DMS114 treated with DMSO at 0.1 percent for 48 hours (cell line): Measurements from ENCODE around the gene STK10.

Experiments used
- DNase-seq: peaks from one replicate; lab custom pipeline; 2025; ENCODE audit not compliant: unreplicated experiment; lab: John Stamatoyannopoulos, UW

STK10 gene

DNA sequence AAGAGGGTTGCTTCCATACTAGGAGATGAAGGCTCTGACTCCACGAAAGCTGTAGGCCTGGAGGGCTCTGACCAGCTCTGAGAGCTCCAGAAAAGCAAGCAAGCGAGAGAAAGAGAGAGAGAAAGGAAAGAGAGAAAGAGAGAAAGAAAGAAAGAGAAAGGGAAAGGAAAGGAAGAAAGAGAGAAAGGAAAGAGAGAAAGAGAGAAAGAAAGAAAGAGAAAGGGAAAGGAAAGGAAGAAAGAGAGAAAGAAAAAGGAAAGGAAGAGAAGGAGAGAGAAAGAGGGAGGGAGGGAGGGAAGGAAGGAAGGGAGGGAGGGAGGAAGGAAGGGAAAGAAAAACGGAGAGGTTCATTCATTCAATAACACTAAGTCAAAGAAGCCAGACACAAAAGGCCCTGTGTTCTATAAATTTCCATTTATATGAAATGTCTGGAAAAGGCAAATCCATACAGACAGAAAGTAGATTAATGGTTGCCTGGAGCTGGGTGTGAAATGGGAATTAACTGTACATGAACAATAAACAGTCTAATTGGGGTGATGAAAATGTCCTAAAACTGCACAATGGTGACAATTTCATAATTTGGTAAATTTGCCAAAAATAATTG is 1.8 kb upstream of the STK10 start:
- DNase-seq: no peak

DNA sequence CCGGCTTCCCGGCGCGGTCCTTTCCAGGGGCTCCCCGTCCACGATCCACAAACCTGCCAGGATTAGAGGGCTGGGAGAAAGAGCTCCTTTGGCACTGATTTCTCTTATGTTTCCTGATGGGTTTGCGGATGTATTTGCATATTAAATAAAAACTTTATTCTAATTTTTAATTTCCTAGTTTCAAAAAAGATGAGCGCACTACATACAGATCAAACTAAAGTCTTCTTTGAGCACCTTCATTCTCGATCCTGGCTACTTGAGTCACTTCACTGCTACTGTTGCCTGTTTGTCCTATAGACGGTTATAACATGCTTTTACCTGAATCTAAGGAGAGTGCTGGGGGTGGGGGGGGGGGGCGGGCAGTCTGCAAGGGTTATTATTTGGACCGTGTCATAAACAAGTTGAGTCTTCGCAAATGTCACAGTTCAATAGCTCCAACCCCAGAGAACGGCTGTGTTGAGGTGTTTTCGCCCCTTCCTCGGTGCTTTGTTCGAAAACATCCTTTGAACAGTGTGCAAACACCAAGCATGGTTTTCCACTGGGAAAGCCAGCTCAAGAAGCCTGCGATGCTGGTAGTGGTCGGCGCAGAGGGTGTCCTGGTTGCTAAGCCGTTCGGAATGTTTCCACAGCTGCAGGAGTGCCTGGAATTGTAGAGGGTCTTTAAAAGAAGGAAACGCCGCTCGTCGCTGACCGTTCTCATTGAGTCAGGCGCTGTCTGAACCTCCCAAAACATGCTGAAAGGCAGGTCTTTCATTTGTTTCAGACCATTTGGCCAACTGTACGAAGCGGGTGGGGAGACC is 1.1 kb upstream of the STK10 start:
- DNase-seq: peak; percentile 14

DNA sequence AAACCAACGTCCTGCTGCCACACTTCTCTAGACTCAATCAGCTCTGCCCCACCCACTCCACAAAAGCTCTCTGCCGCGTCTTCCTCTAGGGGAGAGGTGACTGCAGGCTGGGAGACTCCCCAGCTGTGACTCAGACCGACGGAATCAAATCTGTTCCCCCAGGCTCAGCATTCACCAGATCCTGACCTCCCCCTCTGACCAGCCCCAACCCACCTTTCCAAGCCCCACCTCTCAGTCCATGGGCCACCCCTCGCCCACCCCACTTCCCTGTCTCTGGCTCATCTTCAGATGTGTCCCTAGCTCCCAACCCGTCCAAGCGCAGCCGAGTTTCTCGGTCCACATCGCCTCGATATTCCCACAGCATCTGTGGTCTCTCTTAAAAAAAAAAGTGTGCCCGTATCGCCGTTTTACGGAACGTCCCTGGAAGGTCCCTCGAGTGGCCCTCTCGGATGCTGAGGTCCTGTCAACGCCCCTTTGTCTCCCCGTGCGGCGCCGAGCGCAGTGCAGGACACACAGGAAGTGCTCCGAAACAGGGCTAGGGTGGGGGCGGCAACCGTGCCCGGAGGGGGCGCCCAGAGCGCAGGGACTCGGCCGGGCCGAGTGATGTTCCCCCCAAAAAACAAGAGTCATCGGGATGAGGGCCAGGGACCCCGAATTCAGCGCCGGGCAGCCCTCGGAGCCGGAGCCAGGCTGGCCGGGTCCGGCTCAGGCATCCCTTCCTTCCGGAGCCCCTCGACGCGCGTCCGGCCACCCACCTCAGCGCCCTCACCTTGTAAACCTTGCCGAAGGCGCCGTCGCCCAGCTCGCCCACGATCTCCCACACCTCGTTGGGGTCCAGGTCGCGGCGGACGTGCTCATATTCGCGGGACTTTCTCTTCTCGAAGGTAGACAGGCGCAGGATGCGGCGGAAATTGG is 649 bp downstream of the STK10 start:
- peak; percentile 33 for DNase-seq

DNA sequence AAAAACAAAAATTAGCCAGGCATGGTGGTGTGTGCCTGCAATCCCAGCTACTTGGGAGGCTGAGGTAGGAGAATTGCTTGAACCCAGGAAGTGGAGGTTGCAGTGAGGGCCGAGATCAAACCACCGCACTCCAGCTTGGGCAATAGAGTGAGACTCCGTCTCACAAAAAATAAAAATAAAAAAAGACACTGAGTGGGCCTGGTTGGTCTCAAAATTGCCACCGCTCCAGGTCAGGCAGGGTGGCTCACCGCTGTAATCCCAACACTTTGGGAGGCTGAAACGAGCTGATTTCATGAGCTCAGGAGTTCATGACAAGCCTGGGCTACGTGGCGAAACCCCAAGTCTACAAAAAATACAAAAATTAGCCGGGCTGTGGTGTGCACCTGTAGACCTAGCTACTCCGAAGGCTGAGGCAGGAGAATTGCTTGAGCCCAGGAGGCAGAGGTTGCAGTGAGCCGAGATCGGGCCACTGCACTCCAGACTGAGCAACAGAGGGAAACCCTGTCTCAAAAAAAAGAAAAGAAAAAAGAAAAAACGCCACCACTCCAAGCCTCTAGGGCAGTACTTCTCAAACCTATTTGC is 1.8 kb downstream of the STK10 start:
- DNase-seq: no peak

DNA sequence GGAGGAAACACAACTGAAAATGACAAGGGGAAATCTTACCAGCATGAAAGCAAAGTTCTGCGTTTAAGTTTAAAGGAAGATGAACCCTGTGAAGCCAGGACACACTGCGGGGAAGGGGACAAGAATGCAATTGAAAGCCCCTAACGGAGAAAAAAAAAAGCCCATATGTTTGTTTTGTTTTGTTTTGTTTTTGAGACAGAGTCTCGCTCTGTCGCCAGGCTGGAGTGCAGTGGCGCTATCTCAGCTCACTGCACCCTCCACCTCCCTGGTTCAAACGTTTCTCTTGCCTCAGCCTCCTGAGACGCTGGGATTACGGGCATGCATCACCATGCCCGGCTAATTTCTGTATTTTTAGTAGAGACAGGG is 2.9 kb downstream of the STK10 start:
- DNase-seq: no peak

DNA sequence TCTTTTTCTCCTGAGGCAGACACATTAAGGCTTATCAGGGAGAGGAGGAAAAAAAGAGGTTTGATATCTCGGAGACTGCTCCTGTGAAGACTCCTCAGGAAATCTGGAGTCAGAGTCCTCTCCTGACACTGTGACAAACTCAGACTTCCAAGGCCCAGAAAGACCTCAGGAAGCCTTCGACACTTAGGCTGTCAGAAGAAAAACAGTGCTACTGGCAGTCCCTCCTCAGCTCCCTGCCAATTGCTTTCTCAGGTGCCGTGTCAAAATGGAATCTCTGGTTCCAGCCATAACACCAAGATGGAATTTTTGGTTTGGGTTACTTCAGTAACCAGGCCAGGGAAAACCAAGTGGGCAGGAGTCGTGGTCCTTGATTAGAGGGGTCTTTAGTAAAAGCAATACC is 4.1 kb downstream of the STK10 start:
- DNase-seq: no peak

DNA sequence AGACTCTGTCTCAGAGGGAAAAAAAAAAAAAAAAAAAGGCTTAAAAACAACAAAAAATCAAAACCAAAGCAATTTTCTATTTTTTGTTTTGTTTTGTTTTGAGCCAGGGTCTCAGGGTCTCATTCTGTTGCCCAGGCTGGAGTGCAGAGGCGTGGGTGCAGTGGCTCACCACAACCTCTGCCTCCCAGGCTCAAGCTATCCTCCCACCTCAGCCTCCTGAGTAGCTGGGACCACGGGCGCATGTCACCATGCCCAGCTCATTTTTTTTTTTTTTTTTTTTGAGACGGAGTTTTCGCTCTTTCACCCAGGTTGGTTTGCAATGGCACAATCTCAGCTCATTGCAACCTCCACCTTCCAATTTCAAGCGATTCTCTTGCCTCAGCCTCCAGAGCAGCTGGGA is 5.7 kb downstream of the STK10 start:
- DNase-seq: no peak

DNA sequence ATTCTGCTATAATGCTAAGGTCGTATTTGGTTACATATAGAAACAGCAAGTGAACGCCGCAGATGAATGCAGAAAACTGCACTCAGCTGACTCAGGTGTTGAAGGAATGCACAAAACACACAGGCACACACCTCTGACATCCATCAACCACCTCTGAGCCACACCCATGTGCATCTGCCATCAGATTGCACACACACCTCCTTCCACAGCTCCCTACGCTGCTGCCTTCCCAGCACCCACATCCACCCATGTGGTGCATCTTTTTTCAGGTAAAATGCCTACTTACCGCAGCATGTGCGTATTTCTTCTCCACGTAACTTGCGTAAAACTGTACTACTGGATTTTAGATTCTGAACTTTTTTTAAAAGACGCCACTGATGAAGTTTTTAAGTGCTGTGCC is 7.1 kb downstream of the STK10 start:
- no peak for DNase-seq

DNA sequence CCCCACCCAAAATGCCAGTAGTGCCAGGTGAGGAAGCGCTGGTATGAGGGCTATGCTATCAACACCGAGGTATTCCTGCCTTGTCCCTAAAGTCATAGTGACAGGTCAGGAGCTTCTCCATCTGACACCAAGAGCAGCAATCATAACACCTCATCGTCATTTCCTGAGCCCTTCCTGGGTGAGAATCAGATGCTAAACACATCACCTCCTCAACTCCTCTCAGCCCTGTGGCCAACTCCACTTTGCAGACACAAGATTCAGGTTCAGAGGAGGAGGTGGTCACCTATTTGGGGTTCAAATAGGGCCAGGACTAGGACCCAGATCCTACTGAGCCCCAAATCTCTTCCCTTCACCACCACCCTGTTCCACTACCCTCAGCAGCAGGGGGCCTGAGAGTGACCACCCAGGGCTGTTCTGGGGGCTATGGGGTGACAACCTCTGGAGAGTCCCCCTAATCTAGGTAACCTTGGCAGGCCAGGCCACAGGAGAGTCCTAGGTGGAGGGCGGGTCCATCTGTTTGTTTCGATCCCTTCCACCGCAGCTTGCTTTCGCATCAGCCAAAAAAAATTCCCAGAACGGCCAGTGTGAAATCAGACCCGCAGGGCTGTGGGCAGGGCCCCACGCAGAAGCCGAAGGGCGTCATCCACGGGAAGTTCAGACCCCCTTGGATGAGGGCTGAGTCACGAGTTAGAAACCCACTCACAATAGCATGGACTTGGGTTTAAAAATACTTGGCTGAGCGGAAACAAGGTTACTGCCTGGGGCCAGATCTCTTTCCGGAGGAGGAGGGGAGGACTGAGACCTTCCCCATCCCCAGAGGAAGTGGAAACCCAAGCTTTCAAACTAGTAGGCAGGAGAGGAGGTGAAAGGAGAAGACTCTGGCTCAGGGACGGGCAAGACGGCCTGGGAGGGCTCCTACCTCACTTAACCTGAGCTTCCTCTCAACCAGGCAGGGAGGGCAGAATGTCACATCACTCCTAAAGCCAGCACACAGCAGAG is 8.7 kb downstream of the STK10 start:
- DNase-seq: no peak

DNA sequence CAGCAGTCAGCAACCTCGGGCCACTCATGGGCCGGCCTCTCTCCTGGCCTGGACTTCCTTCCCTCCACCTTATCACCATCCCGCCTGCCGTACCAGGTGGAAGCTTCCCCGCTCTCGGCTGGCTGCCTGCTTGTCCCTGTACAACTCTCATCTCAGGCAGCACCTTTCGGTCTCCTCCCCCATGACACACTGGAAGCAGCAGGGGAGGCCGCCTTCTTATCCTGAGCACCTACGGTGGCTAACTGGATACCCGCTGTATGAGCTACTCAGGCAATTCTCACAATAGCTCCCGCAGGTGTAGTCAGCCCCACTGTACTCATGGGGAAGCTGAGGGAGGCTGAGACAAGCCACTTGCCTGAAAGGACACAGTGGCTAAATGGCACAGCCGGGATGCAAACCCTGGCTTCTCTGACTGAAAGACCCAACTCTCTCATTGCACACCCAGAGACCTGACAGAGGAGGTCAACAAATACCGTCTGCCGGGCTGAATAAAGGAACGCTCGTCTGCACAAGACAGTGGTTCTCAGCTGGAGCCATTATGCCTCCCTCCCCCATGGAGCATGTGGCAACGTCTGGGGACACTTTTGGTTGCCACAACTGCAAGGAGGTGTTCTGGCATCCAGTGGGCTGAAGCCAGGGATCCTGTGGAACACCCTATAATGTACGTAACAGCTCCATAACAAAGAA is 9.6 kb downstream of the STK10 start:
- DNase-seq: no peak

DNA sequence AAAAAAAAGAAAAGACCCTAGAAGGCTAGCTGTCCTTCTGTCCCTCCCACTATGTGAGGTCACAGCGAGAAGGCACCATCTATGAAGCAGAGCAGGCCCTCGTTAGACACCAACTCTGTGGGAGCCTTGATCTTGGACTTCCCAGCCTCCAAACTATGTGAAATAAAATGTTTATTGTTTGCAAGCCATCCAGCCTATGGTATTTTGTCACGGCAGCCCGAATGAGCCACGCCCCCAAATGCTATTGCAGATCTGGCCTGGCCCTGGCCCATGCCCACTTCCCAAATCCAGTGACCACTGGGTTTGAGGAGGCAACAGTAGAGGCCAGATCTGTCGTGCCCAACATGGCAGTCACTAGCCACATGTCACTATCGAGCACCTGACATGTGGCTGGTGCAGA is 10.8 kb downstream of the STK10 start:
- no peak for DNase-seq

DNA sequence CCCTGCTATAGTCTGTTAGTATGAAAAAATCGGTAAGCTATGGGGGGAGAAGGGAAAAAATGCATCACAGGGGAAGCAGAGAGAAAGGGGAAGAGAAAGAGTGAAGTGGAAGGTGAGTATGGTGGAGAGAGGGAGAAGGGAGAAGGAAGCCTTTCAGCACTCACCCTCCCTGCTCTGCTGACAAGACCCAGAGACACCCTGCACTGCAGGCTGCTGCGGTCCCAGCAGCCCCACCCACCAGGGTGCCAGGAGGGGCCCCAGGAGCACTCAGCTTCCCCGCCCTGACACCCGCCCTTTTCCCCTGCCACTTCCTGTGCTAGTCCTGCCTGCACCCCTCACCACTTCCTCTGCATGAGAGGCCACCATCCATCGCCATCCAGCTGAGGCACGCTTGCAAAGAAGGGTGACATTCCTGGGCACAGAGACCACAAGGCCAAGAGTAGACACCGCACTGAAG is 12.7 kb downstream of the STK10 start:
- DNase-seq: no peak

DNA sequence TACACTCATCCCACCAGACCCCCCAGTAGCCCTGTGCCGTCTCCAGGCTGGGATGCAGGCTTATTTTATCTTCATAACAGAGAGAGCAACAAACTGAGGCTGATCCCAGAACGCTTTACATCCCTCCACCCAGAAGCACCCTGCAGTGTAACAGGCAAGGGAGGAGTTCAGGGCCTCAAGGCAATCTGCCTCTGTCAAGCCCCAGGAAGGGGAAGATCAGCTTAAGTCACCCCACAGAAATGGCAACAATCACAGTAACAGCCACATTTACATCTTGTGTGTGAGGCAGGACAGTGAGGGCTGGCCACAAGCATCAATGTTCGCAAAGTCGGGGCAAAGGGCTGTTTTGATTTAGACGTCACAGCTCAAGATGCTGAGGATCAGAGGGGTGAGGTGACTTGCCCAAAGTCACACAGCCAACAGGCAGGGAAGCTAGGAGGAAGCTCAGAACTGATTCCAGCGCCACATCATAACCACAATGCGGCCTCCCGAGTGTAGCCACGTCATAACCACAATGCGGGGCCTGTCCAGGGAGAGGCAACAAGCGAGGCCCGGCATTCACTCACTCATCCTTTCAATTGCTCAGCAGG is 14.4 kb downstream of the STK10 start:
- no peak for DNase-seq

DNA sequence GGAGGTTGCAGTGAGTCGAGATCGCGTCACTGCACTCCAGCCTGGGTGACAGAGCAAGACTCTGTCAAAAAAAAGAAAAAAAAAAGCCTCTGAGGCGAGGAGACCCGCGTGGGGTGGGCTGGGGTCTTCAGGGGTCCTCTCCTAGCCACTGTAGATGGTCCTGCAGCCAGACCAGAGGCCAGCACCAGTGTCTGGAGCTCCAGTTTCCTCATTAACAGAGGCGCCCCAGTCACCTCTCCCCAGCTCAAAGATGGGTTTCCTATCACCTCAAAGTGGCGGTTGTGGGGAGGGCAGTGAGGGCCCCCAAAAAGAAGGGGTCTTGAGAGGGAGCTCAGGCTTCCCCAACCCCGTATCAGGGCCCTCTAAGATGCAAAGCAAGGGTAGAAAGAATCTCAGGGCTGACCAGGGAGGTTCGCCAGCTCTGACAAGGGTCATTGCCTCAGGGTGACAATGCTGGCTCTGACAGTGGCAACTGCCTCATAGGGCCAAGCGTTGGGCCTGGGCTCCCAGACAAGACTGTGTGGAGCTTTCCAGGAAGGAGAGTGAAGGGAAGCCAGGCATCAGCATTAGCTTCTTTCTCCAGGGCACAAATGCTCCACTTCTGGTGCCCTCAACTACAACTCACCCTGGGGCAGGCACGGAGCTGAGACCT is 15.0 kb downstream of the STK10 start:
- no peak for DNase-seq

DNA sequence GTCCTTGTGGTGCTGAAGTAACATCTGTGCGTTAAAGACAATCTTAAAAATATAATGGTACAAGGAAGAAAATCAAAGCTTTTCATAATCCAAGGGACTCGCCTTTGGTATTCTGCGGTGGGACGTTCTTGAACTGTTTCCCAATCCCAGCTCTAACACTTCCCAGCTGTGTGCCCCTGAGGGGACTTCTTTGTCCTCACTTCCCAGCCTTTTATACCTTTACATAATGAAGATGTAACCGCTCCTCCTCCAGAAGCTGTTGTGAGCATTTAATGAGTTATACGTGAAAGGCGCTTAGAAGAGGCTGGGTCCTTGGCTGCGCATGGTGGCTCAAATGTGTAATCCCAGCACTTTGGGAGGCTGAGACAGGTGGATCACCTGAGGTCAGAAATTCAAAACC is 16.9 kb downstream of the STK10 start:
- DNase-seq: no peak

DNA sequence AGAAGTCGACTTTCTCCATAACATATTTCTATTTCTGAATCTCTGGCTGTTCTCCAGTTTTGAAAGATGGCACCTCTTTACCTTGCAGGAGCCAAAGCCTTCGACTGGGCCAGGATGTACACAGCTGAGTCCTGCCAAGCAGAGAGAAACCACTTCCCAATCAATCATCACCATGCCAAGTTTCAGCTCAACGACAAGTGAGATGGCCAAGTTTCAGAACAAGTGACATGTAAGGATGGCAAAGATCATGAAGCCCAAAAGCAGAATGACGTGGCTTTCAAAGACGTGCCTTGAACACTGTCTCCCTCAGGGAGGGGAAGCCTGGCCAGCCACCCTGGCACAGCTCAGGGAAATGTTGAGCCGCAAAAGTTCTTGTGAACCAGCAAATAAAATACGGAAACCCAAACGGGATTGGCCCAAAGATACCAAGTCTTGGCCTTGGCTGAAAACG is 17.7 kb downstream of the STK10 start:
- no peak for DNase-seq

DNA sequence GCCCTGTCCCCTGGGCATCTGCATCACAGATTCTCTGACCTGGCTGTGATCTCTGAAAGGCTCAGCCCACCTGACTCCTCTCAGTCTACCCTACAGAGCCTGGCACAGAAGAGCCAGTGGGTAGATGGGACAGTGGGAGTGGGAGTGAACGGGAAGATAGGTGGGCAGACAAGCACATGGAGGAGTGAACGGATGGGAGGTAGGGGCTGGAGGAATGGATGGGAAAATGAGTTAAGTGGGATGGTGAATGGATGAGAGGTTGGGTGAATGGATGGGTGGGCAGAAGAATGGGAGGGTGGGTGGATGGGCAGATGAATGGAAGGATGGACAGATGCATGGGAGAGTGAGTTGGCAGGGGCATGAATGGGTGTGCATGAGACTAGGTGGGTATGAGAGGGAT is 18.8 kb downstream of the STK10 start:
- no peak for DNase-seq

DNA sequence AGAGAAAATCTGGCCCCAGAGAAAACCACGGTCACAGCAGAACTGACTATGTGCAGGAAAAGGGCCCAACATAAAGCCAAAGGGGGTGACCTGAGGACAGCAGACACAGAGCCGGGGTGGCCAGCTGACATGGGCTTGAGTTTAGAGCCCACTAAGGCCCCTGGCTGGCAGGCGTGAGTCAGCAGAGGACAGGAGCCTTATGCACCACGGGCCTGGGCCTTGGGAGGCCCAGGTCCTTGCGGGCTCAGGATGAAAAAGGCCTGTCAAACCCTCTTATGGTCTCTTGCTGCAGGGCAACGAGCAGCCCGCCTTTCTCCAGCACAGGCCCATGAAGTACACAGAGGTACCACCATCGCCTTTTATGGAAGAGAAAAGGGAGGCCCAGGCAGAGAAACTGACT is 19.7 kb downstream of the STK10 start:
- DNase-seq: no peak

DNA sequence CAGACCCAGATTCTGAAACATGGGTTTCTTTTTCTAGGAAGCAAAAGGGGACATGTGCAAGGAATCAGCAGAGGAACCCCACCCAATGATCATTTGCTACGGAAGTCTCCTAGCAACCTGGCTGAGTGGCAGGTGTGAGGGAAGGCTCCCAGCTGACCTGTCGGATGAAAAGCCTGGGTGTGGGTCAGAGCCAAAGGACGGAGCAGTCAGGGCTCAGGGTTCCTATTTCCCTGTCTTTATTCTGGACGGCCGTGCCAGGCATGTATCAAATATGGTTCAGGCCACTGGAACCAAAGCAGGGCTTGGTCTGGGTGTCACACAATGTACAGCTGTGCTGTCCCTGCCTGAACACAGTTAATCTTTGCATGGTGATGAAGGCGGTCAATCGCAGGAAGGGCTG is 20.1 kb downstream of the STK10 start:
- no peak for DNase-seq
